ENCODE measurements around the gene MARCOL.

DNA sequence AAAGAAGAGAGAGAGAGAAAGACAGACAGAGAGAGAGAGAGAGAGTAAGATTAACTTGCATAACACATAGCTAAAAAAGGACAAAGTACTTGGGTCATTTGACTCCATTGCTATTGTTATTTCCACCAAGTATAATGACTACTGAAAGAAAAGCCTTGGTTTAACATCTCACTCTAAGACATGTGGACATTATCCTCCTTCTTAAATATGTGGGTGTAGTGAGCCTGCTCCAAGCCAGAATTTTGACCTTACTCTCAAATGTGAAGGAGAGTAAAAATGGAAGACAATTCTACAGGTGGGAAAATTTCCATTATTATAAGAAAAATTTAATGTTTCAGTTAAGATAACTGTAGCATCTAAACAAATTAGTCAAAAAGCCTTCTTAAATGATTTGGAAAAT is 8.5 kb upstream of the MARCOL start:
- TF ChIP-seq EZH2 (IDR thresholded peaks at IDR 0.05; ENCODE audit: borderline replicate concordance, low read depth, low read length, poor library complexity, severe bottlenecking): no peak
- TF ChIP-seq, protein P1, sequence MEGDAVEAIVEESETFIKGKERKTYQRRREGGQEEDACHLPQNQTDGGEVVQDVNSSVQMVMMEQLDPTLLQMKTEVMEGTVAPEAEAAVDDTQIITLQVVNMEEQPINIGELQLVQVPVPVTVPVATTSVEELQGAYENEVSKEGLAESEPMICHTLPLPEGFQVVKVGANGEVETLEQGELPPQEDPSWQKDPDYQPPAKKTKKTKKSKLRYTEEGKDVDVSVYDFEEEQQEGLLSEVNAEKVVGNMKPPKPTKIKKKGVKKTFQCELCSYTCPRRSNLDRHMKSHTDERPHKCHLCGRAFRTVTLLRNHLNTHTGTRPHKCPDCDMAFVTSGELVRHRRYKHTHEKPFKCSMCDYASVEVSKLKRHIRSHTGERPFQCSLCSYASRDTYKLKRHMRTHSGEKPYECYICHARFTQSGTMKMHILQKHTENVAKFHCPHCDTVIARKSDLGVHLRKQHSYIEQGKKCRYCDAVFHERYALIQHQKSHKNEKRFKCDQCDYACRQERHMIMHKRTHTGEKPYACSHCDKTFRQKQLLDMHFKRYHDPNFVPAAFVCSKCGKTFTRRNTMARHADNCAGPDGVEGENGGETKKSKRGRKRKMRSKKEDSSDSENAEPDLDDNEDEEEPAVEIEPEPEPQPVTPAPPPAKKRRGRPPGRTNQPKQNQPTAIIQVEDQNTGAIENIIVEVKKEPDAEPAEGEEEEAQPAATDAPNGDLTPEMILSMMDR (conservative IDR thresholded peaks at IDR 0.05; ENCODE audit: low read depth, low read length): no peak
